GM21786 (cell line): ENCODE measurements around the gene ZNF235.
"Not testable (repeated sequence)": the region's sequence is repeated elsewhere in the genome, so short reads cannot be mapped to it uniquely, and the experiment has no call there.

Source experiments
- ATAC-seq: cut with Tn5 transposase; IDR thresholded peaks from one replicate; pipeline ENCODE4 v1.9.1; 2021; ENCODE audit not compliant: unreplicated experiment

Gene ZNF235

GRCh38 chr19:44258136-44258535 is 46.7 kb downstream of the ZNF235 start:
- ATAC-seq = no peak

- ATAC-seq = no peak
Observed at GRCh38 chr19:44255705-44256411, 49.0 kb downstream of the ZNF235 start.

GRCh38 chr19:44254496-44254895 is 50.3 kb downstream of the ZNF235 start:
- no peak for ATAC-seq

- ATAC-seq = not testable (repeated sequence)
Observed at GRCh38 chr19:44253392-44253791, 51.4 kb downstream of the ZNF235 start.

GRCh38 chr19:44252332-44252731 is 52.5 kb downstream of the ZNF235 start:
- ATAC-seq = not testable (repeated sequence)

- no peak for ATAC-seq
Observed at GRCh38 chr19:44236384-44236783, 68.4 kb downstream of the ZNF235 start.
